ENCODE data around the gene TRAPPC3L.

TRAPPC3L gene

GRCh38 chr6:116450769-116451740, 94.4 kb downstream of the TRAPPC3L start:
- no peak overlapping the region for H4K8ac ChIP-seq (ENCODE audit: low read depth, low read length)
- DNase-seq = peak; percentile 88 to 92
- H2BK120ac ChIP-seq (ENCODE audit: insufficient read depth, low read length, poor library complexity) = no peak overlapping the region
- no peak overlapping the region for H3K14ac ChIP-seq (ENCODE audit: low read length)
- WGBS (ENCODE audit: extremely low coverage, insufficient coverage, insufficient read length) = no CpG with 5 or more reads among the region's 9 CpGs
- H2AFZ ChIP-seq (ENCODE audit: insufficient read depth, low read length, poor library complexity) = no peak overlapping the region
- no peak overlapping the region for H3K4me2 ChIP-seq (ENCODE audit: low read length)
- H3K4me3 ChIP-seq (ENCODE audit: low read depth, low read length) = no peak overlapping the region
- no peak overlapping the region for H4K91ac ChIP-seq (ENCODE audit: low read depth, low read length)
- H3K23ac ChIP-seq (ENCODE audit: low read length) = no peak overlapping the region
- H3K9ac ChIP-seq (ENCODE audit: low read length) = no peak overlapping the region
- H3K9me3 ChIP-seq (ENCODE audit: insufficient read depth, low read depth, low read length) = no peaks in the 10 kb centered on the region
- no peaks in the 10 kb centered on the region for H3K79me1 ChIP-seq (ENCODE audit: low read length)
- no peak overlapping the region for H2AK5ac ChIP-seq (ENCODE audit: low read length)
- no peak overlapping the region for H4K12ac ChIP-seq (ENCODE audit: low read depth, low read length)
- no peaks in the 10 kb centered on the region for H3K36me3 ChIP-seq (ENCODE audit: control insufficient read depth in 1 of 2, insufficient read depth in 2 of 2, low read length in 2 of 2)
- H3K27me3 ChIP-seq (ENCODE audit: insufficient read depth, low read length) = no peaks in the 10 kb centered on the region
- no peaks in the 10 kb centered on the region for H3K4me1 ChIP-seq (ENCODE audit: control insufficient read depth in 1 of 2, insufficient read depth in 2 of 2, low read length in 2 of 2)
- no peaks in the 10 kb centered on the region for H3K79me2 ChIP-seq (ENCODE audit: control insufficient read depth, insufficient read depth, low read length, poor library complexity)
- H3K18ac ChIP-seq (ENCODE audit: low read length) = no peak overlapping the region
- no peak overlapping the region for H3K4ac ChIP-seq (ENCODE audit: low read depth, low read length)
- H2BK12ac ChIP-seq (ENCODE audit: low read length) = no peak overlapping the region
- no peak overlapping the region for H3K27ac ChIP-seq (ENCODE audit: low read depth, low read length)
- H2BK5ac ChIP-seq (ENCODE audit: low read depth, low read length, poor library complexity) = no peak overlapping the region

GRCh38 chr6:116450185-116450710, 95.2 kb downstream of the TRAPPC3L start:
- Histone ChIP-seq H3K14ac (ENCODE audit: low read length) (no peak overlapping the region), H3K27me3 (ENCODE audit: insufficient read depth, low read length) (no peaks in the 10 kb centered on the region), H3K4ac (ENCODE audit: low read depth, low read length) (no peak overlapping the region), H3K9me3 (ENCODE audit: insufficient read depth, low read depth, low read length) (no peaks in the 10 kb centered on the region), H3K4me3 (ENCODE audit: low read depth, low read length) (no peak overlapping the region), H3K4me2 (ENCODE audit: low read length) (no peak overlapping the region), H3K27ac (ENCODE audit: low read depth, low read length) (no peak overlapping the region), H4K91ac (ENCODE audit: low read depth, low read length) (no peak overlapping the region), H3K9ac (ENCODE audit: low read length) (no peak overlapping the region), H2BK12ac (ENCODE audit: low read length) (no peak overlapping the region), H3K79me1 (ENCODE audit: low read length) (no peaks in the 10 kb centered on the region), H2AFZ (ENCODE audit: insufficient read depth, low read length, poor library complexity) (no peak overlapping the region), H3K18ac (ENCODE audit: low read length) (no peak overlapping the region), H3K79me2 (ENCODE audit: control insufficient read depth, insufficient read depth, low read length, poor library complexity) (no peaks in the 10 kb centered on the region), H2AK5ac (ENCODE audit: low read length) (no peak overlapping the region), H3K36me3 (ENCODE audit: control insufficient read depth in 1 of 2, insufficient read depth in 2 of 2, low read length in 2 of 2) (no peaks in the 10 kb centered on the region), H4K12ac (ENCODE audit: low read depth, low read length) (no peak overlapping the region), H2BK5ac (ENCODE audit: low read depth, low read length, poor library complexity) (no peak overlapping the region), H3K23ac (ENCODE audit: low read length) (no peak overlapping the region), H2BK120ac (ENCODE audit: insufficient read depth, low read length, poor library complexity) (no peak overlapping the region), H3K4me1 (ENCODE audit: control insufficient read depth in 1 of 2, insufficient read depth in 2 of 2, low read length in 2 of 2) (no peaks in the 10 kb centered on the region), H4K8ac (ENCODE audit: low read depth, low read length) (no peak overlapping the region)
- WGBS (ENCODE audit: extremely low coverage, insufficient coverage, insufficient read length) = no CpG with 5 or more reads among the region's 1 CpG
- DNase-seq = no peak

GRCh38 chr6:116449565-116449964, 95.9 kb downstream of the TRAPPC3L start:
- no peak overlapping the region for H3K4me3 ChIP-seq (ENCODE audit: low read depth, low read length)
- DNase-seq = no peak
- no peaks in the 10 kb centered on the region for H3K79me1 ChIP-seq (ENCODE audit: low read length)
- no CpG with 5 or more reads among the region's 1 CpG for WGBS (ENCODE audit: extremely low coverage, insufficient coverage, insufficient read length)
- H2BK120ac ChIP-seq (ENCODE audit: insufficient read depth, low read length, poor library complexity) = no peak overlapping the region
- H2AK5ac ChIP-seq (ENCODE audit: low read length) = no peak overlapping the region
- H3K4me1 ChIP-seq (ENCODE audit: control insufficient read depth in 1 of 2, insufficient read depth in 2 of 2, low read length in 2 of 2) = no peaks in the 10 kb centered on the region
- no peak overlapping the region for H3K9ac ChIP-seq (ENCODE audit: low read length)
- H3K23ac ChIP-seq (ENCODE audit: low read length) = no peak overlapping the region
- H3K36me3 ChIP-seq (ENCODE audit: control insufficient read depth in 1 of 2, insufficient read depth in 2 of 2, low read length in 2 of 2) = no peaks in the 10 kb centered on the region
- no peak overlapping the region for H3K27ac ChIP-seq (ENCODE audit: low read depth, low read length)
- no peak overlapping the region for H3K14ac ChIP-seq (ENCODE audit: low read length)
- no peak overlapping the region for H4K12ac ChIP-seq (ENCODE audit: low read depth, low read length)
- H2BK5ac ChIP-seq (ENCODE audit: low read depth, low read length, poor library complexity) = no peak overlapping the region
- no peaks in the 10 kb centered on the region for H3K9me3 ChIP-seq (ENCODE audit: insufficient read depth, low read depth, low read length)
- no peak overlapping the region for H2BK12ac ChIP-seq (ENCODE audit: low read length)
- no peaks in the 10 kb centered on the region for H3K27me3 ChIP-seq (ENCODE audit: insufficient read depth, low read length)
- no peak overlapping the region for H3K18ac ChIP-seq (ENCODE audit: low read length)
- H3K4ac ChIP-seq (ENCODE audit: low read depth, low read length) = no peak overlapping the region
- no peak overlapping the region for H3K4me2 ChIP-seq (ENCODE audit: low read length)
- no peaks in the 10 kb centered on the region for H3K79me2 ChIP-seq (ENCODE audit: control insufficient read depth, insufficient read depth, low read length, poor library complexity)
- H2AFZ ChIP-seq (ENCODE audit: insufficient read depth, low read length, poor library complexity) = no peak overlapping the region
- no peak overlapping the region for H4K91ac ChIP-seq (ENCODE audit: low read depth, low read length)
- H4K8ac ChIP-seq (ENCODE audit: low read depth, low read length) = no peak overlapping the region

GRCh38 chr6:116447496-116448011, 97.9 kb downstream of the TRAPPC3L start:
- no peaks in the 10 kb centered on the region for H3K27me3 ChIP-seq (ENCODE audit: insufficient read depth, low read length)
- no peaks in the 10 kb centered on the region for H3K4me1 ChIP-seq (ENCODE audit: control insufficient read depth in 1 of 2, insufficient read depth in 2 of 2, low read length in 2 of 2)
- H3K9me3 ChIP-seq (ENCODE audit: insufficient read depth, low read depth, low read length) = no peaks in the 10 kb centered on the region
- H2AK5ac ChIP-seq (ENCODE audit: low read length) = no peak overlapping the region
- H3K79me2 ChIP-seq (ENCODE audit: control insufficient read depth, insufficient read depth, low read length, poor library complexity) = no peaks in the 10 kb centered on the region
- no CpG with 5 or more reads among the region's 2 CpGs for WGBS (ENCODE audit: extremely low coverage, insufficient coverage, insufficient read length)
- H2AFZ ChIP-seq (ENCODE audit: insufficient read depth, low read length, poor library complexity) = no peak overlapping the region
- no peak overlapping the region for H3K9ac ChIP-seq (ENCODE audit: low read length)
- no peak overlapping the region for H2BK5ac ChIP-seq (ENCODE audit: low read depth, low read length, poor library complexity)
- no peak overlapping the region for H3K4ac ChIP-seq (ENCODE audit: low read depth, low read length)
- no peak overlapping the region for H3K4me3 ChIP-seq (ENCODE audit: low read depth, low read length)
- no peak overlapping the region for H3K27ac ChIP-seq (ENCODE audit: low read depth, low read length)
- no peak overlapping the region for H3K18ac ChIP-seq (ENCODE audit: low read length)
- H4K12ac ChIP-seq (ENCODE audit: low read depth, low read length) = no peak overlapping the region
- H2BK12ac ChIP-seq (ENCODE audit: low read length) = no peak overlapping the region
- H3K36me3 ChIP-seq (ENCODE audit: control insufficient read depth in 1 of 2, insufficient read depth in 2 of 2, low read length in 2 of 2) = no peaks in the 10 kb centered on the region
- no peak overlapping the region for H3K14ac ChIP-seq (ENCODE audit: low read length)
- H2BK120ac ChIP-seq (ENCODE audit: insufficient read depth, low read length, poor library complexity) = no peak overlapping the region
- no peak overlapping the region for H4K91ac ChIP-seq (ENCODE audit: low read depth, low read length)
- no peaks in the 10 kb centered on the region for H3K79me1 ChIP-seq (ENCODE audit: low read length)
- H3K4me2 ChIP-seq (ENCODE audit: low read length) = no peak overlapping the region
- peak; percentile 43 to 73 for DNase-seq
- no peak overlapping the region for H4K8ac ChIP-seq (ENCODE audit: low read depth, low read length)
- no peak overlapping the region for H3K23ac ChIP-seq (ENCODE audit: low read length)
